K562 (cell line): ENCODE results near the gene ZNF609. TPM values are rescaled to one million over a fixed set of nuclear protein-coding genes. Genes with fewer than 3 reads are reported as not detected.

ENCODE experiments used
- ARID1B ChIP-seq: fragments of 450-650 bp; IDR thresholded peaks from 2 replicates; pipeline ENCODE4 v1.6.1; 2016; ENCODE audit warnings: antibody characterized with exemption, mild to moderate bottlenecking, inconsistent platforms
- CBFA2T3 ChIP-seq: fragments of 450-650 bp; IDR thresholded peaks from 2 replicates; pipeline ENCODE4 v1.6.1; 2017
- CXXC5 ChIP-seq: fragments of 250-450 bp; sonication (Bioruptor Pico); IDR thresholded peaks from 2 replicates; pipeline ENCODE4 v1.8.0; 2022; ENCODE audit warnings: inconsistent platforms, mild to moderate bottlenecking, moderate library complexity
- FOSL1 ChIP-seq: fragments of 200-800 bp; sonication (Bioruptor generic); conservative IDR thresholded peaks from 2 replicates; pipeline ENCODE4 v1.6.1; 2016; ENCODE audit warnings: missing genetic modification characterization, missing compliant biosample characterization
- GTF2E2 ChIP-seq: fragments of 200-800 bp; sonication (Bioruptor generic); IDR thresholded peaks from 2 replicates; pipeline ENCODE4 v1.6.1; 2016; ENCODE audit warnings: missing genetic modification characterization, missing compliant biosample characterization
- HLTF ChIP-seq: fragments of 450-650 bp; IDR thresholded peaks from 2 replicates; pipeline ENCODE4 v1.6.1; 2016
- HMBOX1 ChIP-seq: sonication (generic); IDR thresholded peaks from 2 replicates; pipeline ENCODE4 v1.6.1; 2016
- ID3 ChIP-seq, 2 experiments: fragments of 250-450 bp in 1 of 2; fragments of 450-650 bp in 1 of 2; sonication (Bioruptor Pico) in 1 of 2; IDR thresholded peaks; 2 replicates each; pipeline versions ENCODE4 v1.6.1 to v1.8.0; 2016 to 2021; ENCODE audit warnings: mild to moderate bottlenecking in 2 of 2, moderate library complexity in 2 of 2, missing compliant biosample characterization in 1 of 2, missing genetic modification characterization in 1 of 2
- NCOA2 ChIP-seq, 2 experiments: fragments of 450-650 bp; IDR thresholded peaks; 2 replicates each; pipeline ENCODE4 v1.6.1; 2018; ENCODE audit warnings: mild to moderate bottlenecking in 2 of 2, moderate library complexity in 1 of 2; ENCODE audit not compliant: partially characterized antibody in 2 of 2
- POLR2AphosphoS5 ChIP-seq: IDR thresholded peaks from 2 replicates; pipeline ENCODE4 v1.6.1; 2011; ENCODE audit warnings: mild to moderate bottlenecking, low read depth, low read length, moderate library complexity; ENCODE audit not compliant: control insufficient read depth, insufficient read depth
- RCOR1 ChIP-seq, 2 experiments: IDR thresholded peaks; 2 replicates each; pipeline ENCODE4 v1.6.1; 2012; ENCODE audit warnings: low read depth in 2 of 2, low read length in 2 of 2, borderline replicate concordance in 1 of 2, improper control_type of control experiment in 1 of 2
- RUNX1 ChIP-seq: sonication (generic); IDR thresholded peaks from 2 replicates; pipeline ENCODE4 v1.6.1; 2016; ENCODE audit warnings: antibody characterized with exemption, low read depth
- TCF3 ChIP-seq: sonication (generic); formaldehyde crosslinking; IDR thresholded peaks from 2 replicates; pipeline ENCODE4 v1.4.0; 2020; ENCODE audit warnings: mild to moderate bottlenecking, missing genetic modification reagents
- TRIM24 ChIP-seq, 2 experiments: fragments of 450-650 bp; IDR thresholded peaks; 2 replicates each; pipeline ENCODE4 v1.6.1; 2016
- ZBTB33 ChIP-seq: sonication (generic); formaldehyde crosslinking; IDR thresholded peaks from 2 replicates; pipeline ENCODE4 v1.8.1; 2023; ENCODE audit warnings: mild to moderate bottlenecking, missing genetic modification reagents
- ZNF609 ChIP-seq: sonication (generic); formaldehyde crosslinking; IDR thresholded peaks from 2 replicates; pipeline ENCODE4 v1.8.1; 2023; ENCODE audit warnings: missing genetic modification reagents, mild to moderate bottlenecking, borderline replicate concordance
- ZNF696 ChIP-seq: fragments of 250-450 bp; sonication (Bioruptor Pico); conservative IDR thresholded peaks from 2 replicates; pipeline ENCODE4 v1.4.0; 2020; ENCODE audit warnings: mild to moderate bottlenecking, moderate library complexity
- polyA plus RNA-seq, 8 experiments: library from polyadenylated mRNA; depleted of rRNA in 4 of 8; stranded (reverse) in 5 of 8; unstranded in 3 of 8; fragments of >200 nt; fragmentation: Nextera tagmentation in 2 of 8; fragmentation: Illumina TruSeq in 1 of 8; extraction: Ambion mirVana in 2 of 8; extraction: Trizol in 1 of 8; gene quantifications; 2 replicates each; pipeline versions ENCODE4 v1.2.1 to v1.2.3, GENCODE V29; 2011 to 2014; ENCODE audit warnings: inconsistent platforms in 1 of 8, missing spikeins in 1 of 8
- total RNA-seq, 7 experiments: library from RNA; depleted of rRNA in 6 of 7; stranded (reverse); fragments of >200 nt in 6 of 7; fragmentation: Illumina TruSeq in 2 of 7; extraction: Trizol in 2 of 7; gene quantifications; 2 replicates each; pipeline versions ENCODE4 v1.2.1 to v1.2.3, GENCODE V29; 2011 to 2021; ENCODE audit warnings: low replicate concordance in 1 of 7

The ZNF609 gene
- total and polyA plus RNA-seq, 9 of the 15 experiments (the other 6 are each of a cell fraction or from before 2014, with no cell fraction given): 3.0 to 38.7 (median 17.8) TPM

- TF ChIP-seq RUNX1 (0 out of 2 replicates have a peak, but pooled peaks have one; percentile 71), FOSL1 (tag) (peak; percentile 58), CXXC5 (CRISPR knock-in tag) (peak; percentile 88), ID3 (CRISPR knock-in tag; IDR thresholded peaks at IDR 0.05) (no peak), ID3 (tag; IDR thresholded peaks at IDR 0.05) (peak; percentile 85), HLTF (0 out of 2 replicates have a peak, but pooled peaks have one; percentile 24), ZNF609 (CRISPR knock-in tag) (peak; percentile 63; the same call in 1 of the 2 replicates), GTF2E2 (tag) (peak; percentile 39; the same call in 1 of the 2 replicates), ZNF696 (CRISPR knock-in tag) (no peak), TRIM24 (IDR thresholded peaks at IDR 0.05) (peak; percentile 79 to 87), POLR2AphosphoS5 (peak; percentile 96), RCOR1 (IDR thresholded peaks at IDR 0.05; ENCODE audit: borderline replicate concordance in 1 of 2, low read depth in 2 of 2, low read length in 2 of 2) (peak; percentile 91 to 99; a peak in 3 of 4 replicates), NCOA2 (IDR thresholded peaks at IDR 0.05; ENCODE audit: partially characterized antibody in 2 of 2) (peak; percentile 36 to 59), HMBOX1 (peak; percentile 99), ARID1B (peak; percentile 97), TCF3 (CRISPR knock-in tag) (peak; percentile 97), ZBTB33 (peak; percentile 73), CBFA2T3 (peak; percentile 98)
These were observed 21.5 kb upstream of the ZNF609 start (continued) for GRCh38 chr15:64438653-64439447.
